IMR-90 (cell line): ENCODE results near the gene TM9SF4. TPM values are rescaled to one million over a fixed set of nuclear protein-coding genes. Genes with fewer than 3 reads are reported as not detected.

Experiments
- ATAC-seq: fragments of 200-7000 bp; cut with Tn5 transposase; 2 replicates; pipeline ENCODE4 v1.9.1; 2020; ENCODE audit warnings: low read depth, mild to moderate bottlenecking, moderate library complexity
- BruUV-seq: library from RNA; stranded (reverse); fragments of 400-500 nt; replicated peaks from 2 replicates; lab custom pipeline; 2021; lab: Mats Ljungman, UMichigan
- CTCF ChIA-PET: fragments of 300-600 bp; formaldehyde crosslinking; extraction: SDS; loops from one replicate; lab custom pipeline; 2021; ENCODE audit warnings: antibody characterized with exemption; lab: Yijun Ruan, JAX
- POLR2A ChIA-PET: fragments of 300-600 bp; sonication (Branson Sonifier 250); formaldehyde crosslinking; loops from one replicate; lab custom pipeline; 2022; ENCODE audit warnings: antibody characterized with exemption; ENCODE audit not compliant: unreplicated experiment; lab: Charles Lee
- DNase-seq: peaks from one replicate; pipeline ENCODE4 v3.0.0; 2013
- H2AFZ ChIP-seq: replicated peaks from 2 replicates; pipeline ENCODE3; 2013; ENCODE audit warnings: low read length, mild to moderate bottlenecking; ENCODE audit not compliant: poor library complexity
- H2AK5ac ChIP-seq: 2 replicates; pipeline ENCODE4 v1.6.1; 2013; ENCODE audit warnings: low read depth, low read length, inconsistent platforms
- H2AK9ac ChIP-seq: replicated peaks from 2 replicates; pipeline ENCODE3; 2013; ENCODE audit warnings: mild to moderate bottlenecking, low read depth, low read length, moderate library complexity; ENCODE audit not compliant: poor library complexity
- H2BK120ac ChIP-seq: 2 replicates; pipeline ENCODE4 v1.6.1; 2013; ENCODE audit warnings: low read depth, low read length, inconsistent platforms
- H2BK15ac ChIP-seq: 3 replicates; pipeline ENCODE4 v1.6.1; 2013; ENCODE audit warnings: low read depth, low read length, inconsistent platforms
- H2BK20ac ChIP-seq: 2 replicates; pipeline ENCODE4 v1.6.1; 2013; ENCODE audit warnings: low read depth, mild to moderate bottlenecking, inconsistent platforms, low read length, moderate library complexity
- H2BK5ac ChIP-seq: 2 replicates; pipeline ENCODE4 v1.6.1; 2013; ENCODE audit warnings: mild to moderate bottlenecking, low read depth, low read length, inconsistent platforms; ENCODE audit not compliant: poor library complexity, severe bottlenecking
- H3K14ac ChIP-seq: replicated peaks from 2 replicates; pipeline ENCODE4 v1.6.1; 2013; ENCODE audit warnings: low read depth, low read length, inconsistent platforms
- H3K18ac ChIP-seq: 2 replicates; pipeline ENCODE4 v1.6.1; 2013; ENCODE audit warnings: low read depth, low read length, control low read depth
- H3K23ac ChIP-seq: 2 replicates; pipeline ENCODE4 v1.6.1; 2013; ENCODE audit warnings: low read depth, low read length, inconsistent platforms
- H3K27ac ChIP-seq: 2 replicates; pipeline ENCODE4 v1.5.1; 2013; ENCODE audit warnings: mild to moderate bottlenecking, control low read depth, low read length; ENCODE audit not compliant: insufficient read depth
- H3K27me3 ChIP-seq: 2 replicates; pipeline ENCODE4 v1.6.1; 2013; ENCODE audit warnings: low read length; ENCODE audit not compliant: control insufficient read depth, insufficient read depth
- H3K36me3 ChIP-seq: 2 replicates; pipeline ENCODE4 v1.6.1; 2013; ENCODE audit warnings: low read length, mixed read lengths; ENCODE audit not compliant: control insufficient read depth, insufficient read depth
- H3K4ac ChIP-seq: 2 replicates; pipeline ENCODE4 v1.6.1; 2013; ENCODE audit warnings: low read depth, low read length, inconsistent platforms
- H3K4me1 ChIP-seq: 2 replicates; pipeline ENCODE4 v1.6.1; 2013; ENCODE audit warnings: low read length, mixed read lengths; ENCODE audit not compliant: control insufficient read depth, insufficient read depth
- H3K4me2 ChIP-seq: 2 replicates; pipeline ENCODE4 v1.6.1; 2013; ENCODE audit warnings: low read depth, mild to moderate bottlenecking, control low read depth, low read length, moderate library complexity
- H3K4me3 ChIP-seq: 2 replicates; pipeline ENCODE4 v1.5.1; 2013; ENCODE audit warnings: low read depth, mild to moderate bottlenecking, control low read depth, low read length, moderate library complexity; ENCODE audit not compliant: insufficient read depth
- H3K56ac ChIP-seq: 2 replicates; pipeline ENCODE4 v1.6.1; 2013; ENCODE audit warnings: low read length, inconsistent platforms; ENCODE audit not compliant: insufficient read depth; ENCODE audit errors: extremely low read depth
- H3K79me1 ChIP-seq, 2 experiments: 2 replicates each; pipeline ENCODE4 v1.6.1; 2013; ENCODE audit warnings: low read length in 2 of 2, inconsistent platforms in 1 of 2, low read depth in 1 of 2
- H3K9ac ChIP-seq: 2 replicates; pipeline ENCODE4 v1.6.1; 2013; ENCODE audit warnings: low read depth, low read length, control low read depth
- H3K9me1 ChIP-seq: 2 replicates; pipeline ENCODE4 v1.6.1; 2013; ENCODE audit warnings: low read length, inconsistent platforms; ENCODE audit not compliant: insufficient read depth
- H3K9me3 ChIP-seq: 2 replicates; pipeline ENCODE4 v1.6.1; 2013; ENCODE audit warnings: low read length; ENCODE audit not compliant: control insufficient read depth, insufficient read depth
- H4K20me1 ChIP-seq: 2 replicates; pipeline ENCODE4 v1.6.1; 2013; ENCODE audit warnings: low read length, inconsistent platforms; ENCODE audit not compliant: insufficient read depth
- H4K5ac ChIP-seq: 2 replicates; pipeline ENCODE4 v1.6.1; 2013; ENCODE audit warnings: mild to moderate bottlenecking, low read depth, low read length, control low read depth
- H4K8ac ChIP-seq, 2 experiments: 2 replicates each; pipeline ENCODE4 v1.6.1; 2013; ENCODE audit warnings: low read depth in 2 of 2, low read length in 2 of 2, control low read depth in 1 of 2, inconsistent platforms in 1 of 2
- H4K91ac ChIP-seq: 2 replicates; pipeline ENCODE4 v1.6.1; 2013; ENCODE audit warnings: low read depth, low read length, inconsistent platforms; ENCODE audit not compliant: insufficient read depth
- CEBPB ChIP-seq: IDR thresholded peaks from 2 replicates; pipeline ENCODE4 v1.6.1; 2012; ENCODE audit warnings: low read depth, low read length, improper control_type of control experiment
- MAFK ChIP-seq: IDR thresholded peaks from 2 replicates; pipeline ENCODE4 v1.6.1; 2012; ENCODE audit warnings: low read depth, low read length, improper control_type of control experiment
- WGBS, 2 experiments: methylation state at CpG; one replicate each; pipeline versions ENCODE4 v1.1.5 to v1.1.7; 2013; ENCODE audit warnings: missing lambda C conversion rate in 2 of 2; ENCODE audit not compliant: insufficient read length in 1 of 2; ENCODE audit errors: extremely low coverage in 2 of 2; 5-methylcytosine and 5-hydroxymethylcytosine counted together
- dilution Hi-C: fragments of 300-500 bp; cut with HindIII; formaldehyde crosslinking; loops from one replicate; pipeline ENCODE4 v1.14.3; 2018; ENCODE audit warnings: low sequenced_read_pairs; ENCODE audit not compliant: unreplicated experiment
- in situ Hi-C: fragments of 300-500 bp; cut with MboI; formaldehyde crosslinking; loops from 3 replicates; pipeline ENCODE4 v1.14.3; 2019; ENCODE audit warnings: low sequenced_read_pairs, inconsistent platforms, mixed read lengths
- intact Hi-C: fragments of 100-400 bp; cut with micrococcal nuclease; formaldehyde crosslinking; loops from 2 replicates; pipeline ENCODE4 v1.10.0; 2022
- polyA plus RNA-seq, 3 experiments: library from polyadenylated mRNA; depleted of rRNA; stranded (reverse); fragments of >200 nt; gene quantifications; 2 replicates each; pipeline ENCODE4 v1.2.3, GENCODE V29; 2012; ENCODE audit warnings: low replicate concordance in 1 of 3
- total RNA-seq: library from RNA; depleted of rRNA; stranded (reverse); fragments of >200 nt; gene quantifications from 2 replicates; pipeline ENCODE4 v1.2.3, GENCODE V29; 2012
- TF ChIP-seq, protein P1 (sequence below): fragments of 150-350 bp; IDR thresholded peaks from 2 replicates; pipeline ENCODE4 v1.6.1; 2016; ENCODE audit warnings: low read depth, mild to moderate bottlenecking, low read length, moderate library complexity, borderline replicate concordance

The TM9SF4 gene
- total and polyA plus RNA-seq, 2 of the 4 experiments (the other 2 are of a cell fraction) = 35.3 to 59.1 TPM

DNA sequence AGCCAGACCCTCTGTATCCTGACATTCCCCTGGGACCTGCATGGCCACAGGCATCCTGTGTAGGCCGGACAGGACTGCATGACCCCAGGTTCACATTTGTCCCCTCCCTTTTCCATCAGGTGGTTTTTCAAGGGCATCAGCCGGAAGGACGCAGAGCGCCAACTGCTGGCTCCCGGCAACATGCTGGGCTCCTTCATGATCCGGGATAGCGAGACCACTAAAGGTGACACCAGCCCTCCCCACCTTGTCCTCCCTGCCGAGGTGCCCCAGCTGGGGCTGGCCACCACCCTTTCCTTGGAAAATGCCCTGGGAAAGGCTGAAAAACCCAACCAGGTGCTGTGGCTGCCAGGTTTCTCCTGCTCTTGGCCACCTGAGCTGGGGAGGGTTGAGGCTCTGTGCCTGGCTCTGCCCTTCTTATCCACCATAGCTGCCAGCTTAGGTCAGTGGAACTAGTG, 29.8 kb upstream of the TM9SF4 start:
- no peak overlapping the region for H2BK15ac ChIP-seq
- peaks cover 77% of the 10 kb centered on the region for H3K27me3 ChIP-seq
- ChIA-PET CTCF (interaction anchor here (0.7 kb wide), 1 partner anchor 8 kb away, joined by 3 read pairs; no protein-coding TSS in a partner anchor), POLR2A (no interaction called here)
- no peak overlapping the region for H2BK5ac ChIP-seq
- no peak overlapping the region for H3K4me2 ChIP-seq
- H4K91ac ChIP-seq = no peak overlapping the region
- H3K56ac ChIP-seq = no peak overlapping the region
- no peak overlapping the region for H2AK5ac ChIP-seq
- H3K4me1 ChIP-seq = no peaks in the 10 kb centered on the region
- no peak overlapping the region for H3K4ac ChIP-seq
- no peak overlapping the region for H3K14ac ChIP-seq
- no peaks in the 10 kb centered on the region for H3K36me3 ChIP-seq
- H4K5ac ChIP-seq = no peak overlapping the region
- no peak overlapping the region for H3K4me3 ChIP-seq
- BruUV-seq = no TSS peak
- no peak overlapping the region for H2BK20ac ChIP-seq
- intact Hi-C loops (no loop called here), dilution Hi-C loops (no loop called here), in situ Hi-C loops (no loop called here)
- DNase-seq (no peak), ATAC-seq (no peak)
- TF ChIP-seq MAFK (no peak), CEBPB (no peak)
- TF ChIP-seq, protein P1, sequence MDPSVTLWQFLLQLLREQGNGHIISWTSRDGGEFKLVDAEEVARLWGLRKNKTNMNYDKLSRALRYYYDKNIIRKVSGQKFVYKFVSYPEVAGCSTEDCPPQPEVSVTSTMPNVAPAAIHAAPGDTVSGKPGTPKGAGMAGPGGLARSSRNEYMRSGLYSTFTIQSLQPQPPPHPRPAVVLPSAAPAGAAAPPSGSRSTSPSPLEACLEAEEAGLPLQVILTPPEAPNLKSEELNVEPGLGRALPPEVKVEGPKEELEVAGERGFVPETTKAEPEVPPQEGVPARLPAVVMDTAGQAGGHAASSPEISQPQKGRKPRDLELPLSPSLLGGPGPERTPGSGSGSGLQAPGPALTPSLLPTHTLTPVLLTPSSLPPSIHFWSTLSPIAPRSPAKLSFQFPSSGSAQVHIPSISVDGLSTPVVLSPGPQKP = no peak
- H4K20me1 ChIP-seq = no peaks in the 10 kb centered on the region
- H2BK120ac ChIP-seq = no peak overlapping the region
- no peak overlapping the region for H3K18ac ChIP-seq
- WGBS, 2 experiments = 33% methylated on average over 1 of the region's 8 CpGs; no CpG with 5 or more reads in 1 of the 2 experiments
- no peak overlapping the region for H3K9ac ChIP-seq
- H3K27ac ChIP-seq = no peak overlapping the region
- H3K23ac ChIP-seq = no peak overlapping the region
- H4K8ac ChIP-seq = no peak overlapping the region
- no peaks in the 10 kb centered on the region for H3K9me3 ChIP-seq
- H3K79me1 ChIP-seq = no peaks in the 10 kb centered on the region
- H2AFZ ChIP-seq = no peak overlapping the region
- H2AK9ac ChIP-seq = no peak overlapping the region
- H3K9me1 ChIP-seq = no peaks in the 10 kb centered on the region
